HG03280 (cell line): ENCODE measurements around the gene FGFR3.

Source experiments
- ATAC-seq: cut with Tn5 transposase; IDR thresholded peaks from one replicate; pipeline ENCODE4 v1.9.1; 2021; ENCODE audit warnings: mild to moderate bottlenecking, moderate library complexity; ENCODE audit not compliant: unreplicated experiment

FGFR3 gene

GRCh38 chr4:1769692-1770091 lies 23.4 kb upstream of the FGFR3 start:
- ATAC-seq, result no peak

GRCh38 chr4:1770245-1770644 lies 22.8 kb upstream of the FGFR3 start:
- ATAC-seq, result no peak

- no peak for ATAC-seq
These were observed 22.3 kb upstream of the FGFR3 start for GRCh38 chr4:1770791-1771231.

- ATAC-seq, result no peak
These were observed 21.4 kb upstream of the FGFR3 start for GRCh38 chr4:1771555-1772305.

GRCh38 chr4:1772853-1773538 lies 20.1 kb upstream of the FGFR3 start:
- no peak for ATAC-seq

GRCh38 chr4:1773754-1774153 lies 19.3 kb upstream of the FGFR3 start:
- ATAC-seq, result no peak

- no peak for ATAC-seq
These were observed 17.2 kb upstream of the FGFR3 start for GRCh38 chr4:1775731-1776500.

GRCh38 chr4:1776521-1777161 lies 16.5 kb upstream of the FGFR3 start:
- ATAC-seq, result no peak

GRCh38 chr4:1777822-1778641 lies 15.1 kb upstream of the FGFR3 start:
- no peak for ATAC-seq

- no peak for ATAC-seq
These were observed 14.3 kb upstream of the FGFR3 start for GRCh38 chr4:1778642-1779392.

GRCh38 chr4:1779588-1780382 lies 13.3 kb upstream of the FGFR3 start:
- ATAC-seq, result no peak

GRCh38 chr4:1780435-1780834 lies 12.7 kb upstream of the FGFR3 start:
- ATAC-seq, result no peak

- ATAC-seq, result no peak
These were observed 10.1 kb upstream of the FGFR3 start for GRCh38 chr4:1783015-1783414.

GRCh38 chr4:1783970-1784369 lies 9.1 kb upstream of the FGFR3 start:
- no peak for ATAC-seq

- ATAC-seq, result no peak
These were observed 8.7 kb upstream of the FGFR3 start for GRCh38 chr4:1784395-1784788.

- ATAC-seq, result no peak
These were observed 8.1 kb upstream of the FGFR3 start for GRCh38 chr4:1784789-1785591.

GRCh38 chr4:1785592-1785991 lies 7.5 kb upstream of the FGFR3 start:
- no peak for ATAC-seq
